NCI-H146 treated with DMSO at 0.1 percent for 48 hours (cell line): ENCODE data around the gene FBXO46.
"Not testable (repeated sequence)": the region's sequence is repeated elsewhere in the genome, so short reads cannot be mapped to it uniquely, and the experiment has no call there.

Experiments
- DNase-seq: peaks from one replicate; lab custom pipeline; 2025; ENCODE audit not compliant: unreplicated experiment; lab: John Stamatoyannopoulos, UW

FBXO46 gene

GRCh38 chr19:45728683-45729082 lies 2.0 kb downstream of the FBXO46 start:
- not testable (repeated sequence) for DNase-seq

GRCh38 chr19:45720065-45720464 lies 10.6 kb downstream of the FBXO46 start:
- not testable (repeated sequence) for DNase-seq

DNA sequence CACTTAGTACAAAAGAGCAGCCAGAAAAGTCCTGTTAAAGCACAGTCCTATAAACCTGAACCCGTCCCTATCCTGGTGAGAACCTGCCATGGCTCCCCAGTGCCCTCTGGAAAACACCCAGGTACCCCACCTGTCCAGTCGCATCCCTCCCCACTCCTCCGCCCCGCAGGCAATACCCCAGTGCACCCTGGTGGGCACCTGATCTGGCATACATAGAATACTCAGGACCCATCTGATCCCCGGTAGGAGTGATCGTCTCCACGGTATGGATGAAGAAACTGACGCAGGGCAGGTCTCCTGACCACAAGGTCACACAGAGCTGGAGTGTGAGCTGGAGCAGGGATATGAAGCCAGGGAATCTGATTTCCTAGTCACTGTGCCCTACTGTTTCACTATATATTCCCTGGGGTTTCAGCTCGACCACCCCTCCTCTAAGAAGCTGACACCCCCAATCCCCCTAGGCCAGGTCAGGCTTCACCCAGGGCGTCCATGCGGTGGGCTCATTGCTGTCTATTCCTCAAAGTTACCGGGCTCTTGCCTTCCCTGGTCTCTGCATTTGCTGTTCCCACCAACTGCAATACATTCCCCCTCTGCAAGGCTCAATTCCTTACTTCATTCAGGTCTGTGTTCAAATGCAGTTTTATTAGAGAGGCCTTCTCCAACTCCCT lies 12.6 kb downstream of the FBXO46 start:
- DNase-seq = no peak

DNA sequence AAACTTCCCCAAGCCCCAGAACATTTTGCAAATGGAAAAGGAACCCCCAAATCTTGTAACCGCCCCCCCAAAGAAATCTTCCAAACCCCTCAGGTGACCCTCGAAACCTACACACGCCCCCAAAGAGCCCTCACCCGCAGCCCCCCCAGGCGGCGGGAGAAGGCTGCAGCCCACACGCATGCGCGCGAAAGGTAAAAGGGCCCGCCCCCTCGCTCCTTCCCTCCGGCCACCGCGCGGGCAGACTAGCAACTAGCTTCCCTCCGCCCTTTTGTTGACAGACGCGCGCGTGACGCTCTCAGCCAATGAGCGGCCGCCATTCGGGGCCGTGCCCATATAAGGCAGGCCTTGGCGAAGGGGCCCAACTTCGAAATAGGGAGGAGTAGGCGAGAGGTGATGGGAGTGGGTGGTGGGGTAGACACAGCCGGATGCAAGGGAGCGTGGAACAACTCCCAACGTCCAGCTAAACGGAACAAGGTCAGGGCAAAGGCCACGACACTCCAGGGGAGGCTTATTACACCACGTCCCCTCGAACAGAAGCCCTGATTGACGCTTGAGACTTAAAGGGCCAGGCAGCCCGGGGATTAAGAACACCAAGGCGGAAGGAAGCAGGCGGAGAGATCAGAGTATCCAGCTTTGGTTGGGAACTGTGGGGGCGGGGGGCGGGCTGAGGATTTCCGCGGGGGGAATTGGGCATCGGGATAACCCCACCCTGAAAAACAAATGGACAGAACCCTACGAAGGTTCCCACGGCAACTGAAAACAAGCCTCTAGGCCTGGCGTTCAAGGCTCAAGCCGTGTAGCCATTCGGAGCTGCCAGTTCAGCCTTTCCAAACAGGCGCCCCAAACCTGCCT lies 13.3 kb downstream of the FBXO46 start:
- DNase-seq = peak; percentile 99

GRCh38 chr19:45716359-45717130 lies 14.2 kb downstream of the FBXO46 start:
- peak; percentile 32 for DNase-seq

DNA sequence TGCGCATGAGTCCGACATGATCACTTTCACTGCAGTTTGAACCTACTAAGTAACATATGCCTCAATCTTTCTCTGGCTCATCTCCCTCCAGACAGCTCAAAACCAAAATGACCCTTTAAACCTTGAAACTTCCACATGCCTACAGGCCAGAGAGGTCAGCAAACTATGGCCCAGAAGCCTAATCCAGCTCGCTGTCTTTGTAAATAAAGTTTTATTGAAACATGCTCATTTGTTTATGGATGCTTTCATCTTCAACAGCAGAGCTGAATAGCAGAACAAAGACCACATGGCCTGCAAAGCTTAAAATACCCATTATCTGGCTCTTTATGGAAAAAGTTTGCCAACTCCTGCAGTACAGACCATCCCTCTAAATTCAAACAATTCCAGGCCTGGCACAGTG lies 15.6 kb downstream of the FBXO46 start:
- DNase-seq = no peak

DNA sequence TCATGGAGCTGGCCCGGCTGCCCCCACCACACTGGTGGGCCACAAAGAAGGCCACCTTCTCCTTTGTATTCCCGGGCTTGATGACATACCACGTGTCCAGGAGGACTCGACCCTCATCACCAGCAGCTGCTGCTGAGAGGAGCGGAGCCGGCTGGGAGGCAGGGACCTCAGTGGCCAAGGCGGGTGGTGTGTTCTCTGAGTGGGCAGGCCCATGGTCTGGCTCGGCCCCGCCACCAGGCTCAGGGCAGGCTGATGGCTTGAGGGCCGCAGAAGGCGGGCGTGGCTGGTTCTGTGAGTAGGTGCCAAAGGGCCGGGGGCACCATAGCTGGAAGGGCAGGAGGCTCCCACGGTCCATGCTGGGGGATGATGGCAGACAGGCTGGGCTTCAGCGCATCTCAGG lies 17.6 kb downstream of the FBXO46 start:
- DNase-seq = no peak

DNA sequence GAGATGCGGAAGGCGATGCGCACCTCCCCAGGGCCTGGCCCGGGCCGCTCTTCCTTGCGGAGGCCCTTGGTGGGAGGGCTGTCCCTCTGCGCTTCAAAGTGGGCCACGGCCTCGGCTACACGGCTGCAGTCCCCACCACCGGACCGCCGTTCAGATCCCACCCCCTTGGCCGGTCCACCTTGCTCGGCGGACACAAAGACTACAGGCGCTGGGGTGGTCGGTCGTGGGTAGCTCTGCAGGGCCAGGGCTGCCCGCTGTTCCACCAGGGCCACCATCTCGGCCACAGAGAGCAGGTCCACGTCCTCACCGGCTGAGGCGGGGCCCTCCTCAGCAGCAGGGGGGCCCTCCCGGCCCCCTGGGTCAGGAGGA lies 18.0 kb downstream of the FBXO46 start:
- DNase-seq = no peak

- no peak for DNase-seq
These were observed 18.6 kb downstream of the FBXO46 start for GRCh38 chr19:45711851-45712698.

- no peak for DNase-seq
These were observed 20.2 kb downstream of the FBXO46 start for GRCh38 chr19:45710356-45711130.

GRCh38 chr19:45705710-45706415 lies 24.8 kb downstream of the FBXO46 start:
- DNase-seq = no peak

GRCh38 chr19:45705115-45705514 lies 25.6 kb downstream of the FBXO46 start:
- DNase-seq = no peak

GRCh38 chr19:45701676-45702075 lies 29.0 kb downstream of the FBXO46 start:
- DNase-seq = no peak

DNA sequence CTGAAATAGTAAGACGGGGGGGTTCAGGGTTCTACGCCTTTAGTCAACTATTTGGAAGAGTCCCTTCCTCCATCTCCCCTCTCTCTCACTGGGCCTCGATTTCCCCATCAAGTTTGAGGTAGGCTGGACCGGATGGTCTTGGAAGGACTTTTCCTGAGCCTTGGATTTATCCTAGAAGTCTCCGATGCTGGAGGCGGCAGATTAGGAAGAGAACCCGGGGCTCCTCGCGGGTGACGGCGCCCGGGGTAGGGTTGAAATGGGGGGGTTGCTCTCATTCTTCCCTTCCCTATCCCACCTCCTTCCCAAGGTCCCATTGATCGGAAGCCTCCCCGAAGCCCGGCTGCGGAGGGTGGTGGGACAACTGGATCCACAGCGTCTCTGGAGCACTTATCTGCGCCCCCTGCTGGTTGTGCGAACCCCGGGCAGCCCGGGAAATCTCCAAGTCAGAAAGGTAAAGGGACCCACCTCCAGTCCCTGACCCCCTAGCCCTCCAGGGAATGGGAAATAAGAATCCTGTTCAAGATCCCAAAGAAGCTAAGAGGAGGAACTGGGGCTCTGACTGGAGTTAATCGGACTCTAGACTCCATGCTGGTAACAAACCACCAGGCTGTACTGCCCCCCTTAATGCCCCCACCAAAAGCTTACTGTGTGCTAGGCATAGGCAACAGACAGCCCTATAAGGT lies 37.4 kb downstream of the FBXO46 start:
- DNase-seq = peak; percentile 57

GRCh38 chr19:45692187-45693105 lies 38.2 kb downstream of the FBXO46 start, which contains the start of gene QPCTL:
QPCTL (plus strand) TSS chr19:45692666; CDS start chr19:45692704, 38 bp downstream.
- peak; percentile 100 for DNase-seq

- DNase-seq = peak; percentile 97
These were observed 39.0 kb downstream of the FBXO46 start, which contains the start of gene SNRPD2 for GRCh38 chr19:45691516-45692186. SNRPD2 (minus strand) TSS chr19:45691953; CDS start chr19:45691888, 65 bp downstream.

DNA sequence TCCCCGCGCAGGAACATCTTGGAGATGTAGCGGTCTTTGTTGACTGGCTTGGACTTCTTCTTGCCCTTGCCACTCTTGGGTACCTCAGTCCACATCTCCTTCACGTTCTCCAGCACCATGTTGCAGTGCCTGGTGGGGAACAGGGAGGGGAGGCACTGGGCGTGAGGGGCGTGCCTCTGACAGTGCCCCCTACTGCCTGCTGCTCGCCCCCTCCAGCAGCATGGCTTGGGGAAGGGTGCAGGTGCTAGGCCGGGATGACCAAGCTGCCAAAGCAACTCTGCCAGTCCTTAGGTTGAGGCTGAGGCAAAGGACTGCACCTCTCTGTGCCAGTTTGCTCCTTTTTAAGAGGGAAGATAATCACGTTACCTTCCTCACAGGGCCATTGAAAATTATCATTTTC lies 43.1 kb downstream of the FBXO46 start:
- DNase-seq = no peak
